Stimulated activated CD4-positive, alpha-beta T cell treated with anti-CD3 and anti-CD28 coated beads, Interleukin-1b, Interleukin-23, amount 100 ng/mL, for 4 hours (primary cell): Measurements from ENCODE around the gene DHDH.
A peak's percentile ranks its signal among the peaks of the same experiment; 100 is the strongest.

Experiments
- DNase-seq, 2 donors: peaks; one replicate each; pipeline ENCODE4 v3.0.0-alpha.2; 2020; ENCODE audit warnings: low read depth in 2 of 2

DHDH gene

GRCh38 chr19:48966541-48967345 is 33.2 kb downstream of the DHDH start:
- no peak for DNase-seq

GRCh38 chr19:48967346-48968178 is 34.1 kb downstream of the DHDH start:
- DNase-seq = no peak

- no peak for DNase-seq
These were observed 34.7 kb downstream of the DHDH start for GRCh38 chr19:48968179-48968661.

- DNase-seq = no peak
These were observed 35.3 kb downstream of the DHDH start for GRCh38 chr19:48968813-48969218.

GRCh38 chr19:48969276-48970138 is 36.0 kb downstream of the DHDH start:
- no peak for DNase-seq

GRCh38 chr19:48970139-48970766 is 36.8 kb downstream of the DHDH start:
- no peak for DNase-seq

GRCh38 chr19:48970923-48971395 is 37.5 kb downstream of the DHDH start:
- DNase-seq = peak; percentile 80 to 87

- no peak for DNase-seq
These were observed 42.7 kb downstream of the DHDH start for GRCh38 chr19:48975947-48976847.

GRCh38 chr19:48977061-48977460 is 43.6 kb downstream of the DHDH start:
- DNase-seq = no peak

GRCh38 chr19:48982280-48982679 is 48.8 kb downstream of the DHDH start:
- DNase-seq = no peak

GRCh38 chr19:48985711-48986110 is 52.2 kb downstream of the DHDH start:
- DNase-seq = no peak

GRCh38 chr19:48986211-48986610 is 52.7 kb downstream of the DHDH start:
- DNase-seq = no peak

- no peak for DNase-seq
These were observed 53.8 kb downstream of the DHDH start for GRCh38 chr19:48987323-48987722.

GRCh38 chr19:48988286-48988685 is 54.8 kb downstream of the DHDH start:
- no peak for DNase-seq

GRCh38 chr19:48988860-48989259 is 55.4 kb downstream of the DHDH start:
- DNase-seq = no peak

GRCh38 chr19:48989701-48990291 is 56.3 kb downstream of the DHDH start:
- DNase-seq = no peak

- no peak for DNase-seq
These were observed 56.9 kb downstream of the DHDH start for GRCh38 chr19:48990400-48990799.

- DNase-seq = no peak
These were observed 57.6 kb downstream of the DHDH start for GRCh38 chr19:48991011-48991609.

- no peak for DNase-seq
These were observed 58.5 kb downstream of the DHDH start for GRCh38 chr19:48991873-48992580.
